Activated CD8-positive, alpha-beta T cell treated with anti-CD3 and anti-CD28 coated beads for 36 hours (primary cell): Measurements from ENCODE around the gene BTBD17. TPM values are rescaled to one million over a fixed set of nuclear protein-coding genes. Genes with fewer than 3 reads are reported as not detected.
"Not testable (repeated sequence)": the region's sequence is repeated elsewhere in the genome, so short reads cannot be mapped to it uniquely, and the experiment has no call there.

Experiments used
- ATAC-seq: fragments of 200-7000 bp; cut with Tn5 transposase; one replicate; pipeline ENCODE4 v1.10.0; 2021; ENCODE audit warnings: mild to moderate bottlenecking, moderate library complexity
- CTCF ChIA-PET: fragments of 350-600 bp; sonication (Branson Sonifier 250); formaldehyde crosslinking; loops from one replicate; lab custom pipeline; 2021; ENCODE audit warnings: antibody characterized with exemption; lab: Charles Lee
- POLR2A ChIA-PET: fragments of 350-600 bp; sonication (Branson Sonifier 250); formaldehyde crosslinking; loops from one replicate; lab custom pipeline; 2021; ENCODE audit warnings: antibody characterized with exemption; lab: Charles Lee
- DNase-seq: peaks from one replicate; pipeline ENCODE4 v3.0.0-alpha.2; 2020
- H3K27ac Mint-ChIP-seq: one replicate; pipeline ENCODE4 v1.8.0; 2021; ENCODE audit warnings: mild to moderate bottlenecking, mixed read lengths
- H3K27me3 Mint-ChIP-seq: one replicate; pipeline ENCODE4 v1.8.0; 2021; ENCODE audit warnings: mixed read lengths
- H3K36me3 Mint-ChIP-seq: one replicate; pipeline ENCODE4 v1.8.0; 2021; ENCODE audit warnings: low read depth, mixed read lengths
- H3K4me1 Mint-ChIP-seq: one replicate; pipeline ENCODE4 v1.8.0; 2021; ENCODE audit warnings: low read depth, mixed read lengths
- H3K4me3 Mint-ChIP-seq: one replicate; pipeline ENCODE4 v1.8.0; 2021; ENCODE audit warnings: mild to moderate bottlenecking, moderate library complexity, mixed read lengths
- H3K9me3 Mint-ChIP-seq: one replicate; pipeline ENCODE4 v1.8.0; 2021; ENCODE audit warnings: mixed read lengths
- intact Hi-C: fragments of 100-400 bp; cut with micrococcal nuclease; formaldehyde crosslinking; loops from one replicate; pipeline ENCODE4 v1.10.0; 2022
- total RNA-seq, 2 experiments: library from RNA; stranded (reverse); gene quantifications; one replicate each; pipeline ENCODE4 v1.2.3, GENCODE V29; 2021
- TF ChIP-seq, protein P1 (sequence below): fragments of 200-600 bp; IDR thresholded peaks from one replicate; pipeline ENCODE4 v1.8.0; 2022; ENCODE audit warnings: antibody characterized with exemption, mild to moderate bottlenecking

Gene BTBD17
- total RNA-seq, 2 experiments from 2014 or later, result not detected

DNA sequence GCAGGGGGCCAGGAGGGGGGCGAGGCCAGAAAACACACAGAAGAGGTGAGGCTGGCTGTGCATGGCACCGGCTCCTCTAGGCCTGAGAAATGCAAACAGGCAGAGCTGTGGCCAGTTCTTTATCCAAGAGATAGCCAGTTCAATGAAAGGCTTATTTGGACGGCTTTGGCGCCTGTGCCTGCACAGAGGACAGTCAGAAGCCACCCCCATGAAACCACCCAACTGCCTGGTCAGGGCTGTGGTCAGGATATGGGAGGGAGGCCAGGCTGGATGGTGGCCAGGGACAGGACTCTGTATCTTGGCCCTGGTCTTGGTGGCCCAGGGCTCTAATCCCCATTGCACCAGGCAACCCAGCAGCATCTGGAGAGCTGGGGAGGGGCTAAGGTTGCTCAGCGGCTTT is 45.7 kb upstream of the BTBD17 start:
- DNase-seq (no peak), ATAC-seq (no peak)
- intact Hi-C loops, result no loop called here
- no peaks in the 10 kb centered on the region for H3K4me1 Mint-ChIP-seq
- no peak overlapping the region for H3K4me3 Mint-ChIP-seq
- no peaks in the 10 kb centered on the region for H3K9me3 Mint-ChIP-seq
- ChIA-PET POLR2A (interaction anchor here (1.1 kb wide), 1 partner anchor 41 kb away, joined by 3 read pairs; no protein-coding TSS in a partner anchor), CTCF (interaction anchor here (0.6 to 1.2 kb wide), 3 partner anchors 39 to 195 kb away, joined by 3 to 4 read pairs (median 3); no protein-coding TSS in a partner anchor)
- TF ChIP-seq, protein P1, sequence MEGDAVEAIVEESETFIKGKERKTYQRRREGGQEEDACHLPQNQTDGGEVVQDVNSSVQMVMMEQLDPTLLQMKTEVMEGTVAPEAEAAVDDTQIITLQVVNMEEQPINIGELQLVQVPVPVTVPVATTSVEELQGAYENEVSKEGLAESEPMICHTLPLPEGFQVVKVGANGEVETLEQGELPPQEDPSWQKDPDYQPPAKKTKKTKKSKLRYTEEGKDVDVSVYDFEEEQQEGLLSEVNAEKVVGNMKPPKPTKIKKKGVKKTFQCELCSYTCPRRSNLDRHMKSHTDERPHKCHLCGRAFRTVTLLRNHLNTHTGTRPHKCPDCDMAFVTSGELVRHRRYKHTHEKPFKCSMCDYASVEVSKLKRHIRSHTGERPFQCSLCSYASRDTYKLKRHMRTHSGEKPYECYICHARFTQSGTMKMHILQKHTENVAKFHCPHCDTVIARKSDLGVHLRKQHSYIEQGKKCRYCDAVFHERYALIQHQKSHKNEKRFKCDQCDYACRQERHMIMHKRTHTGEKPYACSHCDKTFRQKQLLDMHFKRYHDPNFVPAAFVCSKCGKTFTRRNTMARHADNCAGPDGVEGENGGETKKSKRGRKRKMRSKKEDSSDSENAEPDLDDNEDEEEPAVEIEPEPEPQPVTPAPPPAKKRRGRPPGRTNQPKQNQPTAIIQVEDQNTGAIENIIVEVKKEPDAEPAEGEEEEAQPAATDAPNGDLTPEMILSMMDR, result no peak
- no peaks in the 10 kb centered on the region for H3K36me3 Mint-ChIP-seq
- no peak overlapping the region for H3K27ac Mint-ChIP-seq
- H3K27me3 Mint-ChIP-seq, result no peaks in the 10 kb centered on the region

DNA sequence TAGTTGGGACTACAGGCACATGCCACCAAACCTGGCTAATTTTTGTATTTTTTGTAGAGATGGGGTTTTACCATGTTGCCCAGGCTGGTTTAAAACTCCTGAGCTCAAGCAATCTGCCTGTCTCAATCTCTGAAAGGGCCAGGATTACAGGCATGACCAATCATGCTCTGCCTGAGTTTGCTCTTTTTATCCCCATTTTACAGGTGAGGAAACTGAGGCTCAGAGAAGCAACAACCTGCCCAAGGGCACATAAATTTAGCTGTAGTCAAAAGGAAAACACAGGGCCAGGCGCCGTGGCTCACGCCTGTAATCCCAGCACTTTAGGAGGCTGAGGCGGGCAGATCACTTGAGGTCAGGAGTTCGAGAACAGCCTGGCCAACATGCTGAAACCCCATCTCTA is 43.6 kb upstream of the BTBD17 start:
- H3K9me3 Mint-ChIP-seq, H3K27me3 Mint-ChIP-seq, DNase-seq, H3K36me3 Mint-ChIP-seq, H3K27ac Mint-ChIP-seq, H3K4me3 Mint-ChIP-seq, ATAC-seq, H3K4me1 Mint-ChIP-seq, intact Hi-C loops, POLR2A ChIA-PET: not testable (repeated sequence)
- CTCF ChIA-PET, result interaction anchor here (1.2 to 4.9 kb wide), 3 partner anchors 14 to 32 kb away, joined by 3 to 13 read pairs (median 4); no protein-coding TSS in a partner anchor

DNA sequence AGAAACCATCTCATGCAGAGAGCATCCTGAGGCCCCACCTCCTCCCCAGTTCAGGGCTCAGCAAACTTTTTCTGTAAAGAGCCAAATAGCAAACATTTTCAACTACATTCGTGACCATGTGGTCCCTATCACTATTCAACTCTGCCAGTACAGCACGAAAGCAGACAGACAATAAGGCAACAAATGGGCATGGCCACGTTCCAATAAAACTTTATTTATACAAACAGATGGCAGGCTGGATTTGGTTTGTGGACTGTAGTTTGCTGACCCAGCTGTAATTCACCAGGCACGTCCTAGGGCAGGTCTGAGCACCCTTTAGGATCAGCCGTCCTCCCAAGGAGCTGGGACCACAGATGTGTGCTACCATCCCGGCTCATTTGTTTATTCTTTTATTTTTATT is 43.1 kb upstream of the BTBD17 start:
- H3K4me1 Mint-ChIP-seq, result no peaks in the 10 kb centered on the region
- ChIA-PET CTCF (interaction anchor here (1.2 to 4.9 kb wide), 3 partner anchors 14 to 33 kb away, joined by 3 to 13 read pairs (median 4); no protein-coding TSS in a partner anchor), POLR2A (no interaction called here)
- H3K36me3 Mint-ChIP-seq, result no peaks in the 10 kb centered on the region
- TF ChIP-seq, protein P1, result no peak
- H3K27me3 Mint-ChIP-seq, result no peaks in the 10 kb centered on the region
- H3K4me3 Mint-ChIP-seq, result no peak overlapping the region
- no peak for ATAC-seq
- no peaks in the 10 kb centered on the region for H3K9me3 Mint-ChIP-seq
- no peak overlapping the region for H3K27ac Mint-ChIP-seq
- intact Hi-C loops, result no loop called here
- DNase-seq, result no peak

DNA sequence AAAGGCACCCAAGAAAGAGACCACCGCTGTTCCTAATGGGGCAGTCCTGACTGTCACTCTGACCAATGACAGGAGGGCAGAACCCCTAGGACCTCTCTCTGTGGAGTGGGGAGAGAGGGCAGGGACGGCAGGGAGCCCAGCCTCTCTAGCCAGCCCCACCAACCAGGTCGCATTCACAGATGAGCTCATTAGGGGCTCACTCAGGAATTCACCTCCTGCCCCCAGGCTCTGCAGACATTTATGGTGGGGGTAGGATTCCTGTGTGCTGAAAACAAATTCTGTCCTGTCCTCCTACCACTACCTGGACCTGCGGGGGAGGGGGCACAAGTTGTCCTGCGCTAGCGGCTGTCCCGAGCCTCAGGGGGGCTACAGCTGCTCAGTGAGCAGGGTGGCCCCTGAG is 42.5 kb upstream of the BTBD17 start:
- no peak overlapping the region for H3K4me3 Mint-ChIP-seq
- H3K27me3 Mint-ChIP-seq, result no peaks in the 10 kb centered on the region
- no peaks in the 10 kb centered on the region for H3K4me1 Mint-ChIP-seq
- POLR2A ChIA-PET, result no interaction called here
- intact Hi-C loops, result no loop called here
- H3K9me3 Mint-ChIP-seq, result no peaks in the 10 kb centered on the region
- no peaks in the 10 kb centered on the region for H3K36me3 Mint-ChIP-seq
- ATAC-seq, result no peak
- TF ChIP-seq, protein P1, result no peak
- H3K27ac Mint-ChIP-seq, result no peak overlapping the region
- no peak for DNase-seq
- CTCF ChIA-PET, result interaction anchor here (4.9 kb wide), 1 partner anchor 26 kb away, joined by 13 read pairs; no protein-coding TSS in a partner anchor

DNA sequence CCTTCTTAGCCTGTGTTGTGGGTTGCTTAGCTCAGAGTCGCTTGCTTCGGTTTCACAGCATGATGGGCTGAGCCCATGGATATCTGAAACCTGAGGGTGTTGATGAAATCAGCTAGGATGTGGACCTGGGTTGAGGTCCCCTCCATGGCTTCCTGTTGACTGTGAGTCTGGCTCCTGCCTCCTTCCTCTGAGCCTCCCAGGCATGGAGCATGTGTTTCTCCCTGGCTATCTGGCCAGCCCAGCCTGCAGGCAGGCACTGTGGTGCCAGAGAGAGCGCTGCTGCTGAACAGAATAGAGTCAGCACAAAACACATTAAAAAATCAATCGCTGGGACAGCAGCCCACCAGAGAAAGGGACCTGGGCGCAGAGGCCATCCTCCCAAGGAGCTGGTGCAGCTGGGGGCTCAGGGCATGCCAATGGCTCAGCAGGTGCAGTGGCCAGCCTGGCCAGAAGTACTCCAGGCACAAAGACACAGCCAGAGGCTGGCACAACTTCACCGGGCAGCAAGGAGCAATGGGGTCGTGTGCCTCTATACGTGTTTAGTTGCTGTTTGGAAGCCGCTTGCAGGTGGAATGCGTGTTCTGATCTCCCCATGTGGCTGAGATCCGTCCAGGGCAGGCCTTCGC is 42.0 kb upstream of the BTBD17 start:
- no peak overlapping the region for H3K27ac Mint-ChIP-seq
- H3K4me3 Mint-ChIP-seq, result no peak overlapping the region
- ATAC-seq (no peak), DNase-seq (no peak)
- ChIA-PET POLR2A (no interaction called here), CTCF (interaction anchor here (1.2 to 4.9 kb wide), 2 partner anchors 25 to 36 kb away, joined by 3 to 13 read pairs; partner anchors contain the start of gene GPR142)
- TF ChIP-seq, protein P1, result no peak
- H3K4me1 Mint-ChIP-seq, result no peaks in the 10 kb centered on the region
- H3K9me3 Mint-ChIP-seq, result no peaks in the 10 kb centered on the region
- no peaks in the 10 kb centered on the region for H3K36me3 Mint-ChIP-seq
- H3K27me3 Mint-ChIP-seq, result no peaks in the 10 kb centered on the region
- intact Hi-C loops, result no loop called here
